Measurements from ENCODE around the gene ATIC.

DNA sequence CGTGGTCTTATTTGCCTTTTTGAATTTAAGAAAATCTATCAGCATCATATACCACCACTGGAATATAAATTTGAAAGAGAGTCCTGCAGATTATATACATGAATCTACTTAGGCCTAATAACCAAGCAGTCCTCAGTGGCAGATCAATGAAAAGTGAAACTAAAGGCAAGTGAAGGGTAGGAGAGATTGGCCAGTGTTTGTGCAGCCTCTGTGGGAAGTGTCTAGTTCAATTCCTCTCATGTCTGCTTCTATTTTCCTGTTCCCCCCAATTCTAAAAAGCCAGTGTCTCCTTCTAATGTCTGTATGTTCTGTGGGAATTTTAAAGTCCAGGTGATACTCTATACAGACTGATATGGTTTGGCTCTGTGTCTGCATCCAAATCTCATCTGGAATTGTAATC, 62.1 kb downstream of the ATIC start:
- TF ChIP-seq POLR2A (IDR thresholded peaks at IDR 0.05; ENCODE audit: borderline replicate concordance, extremely low read depth, insufficient read depth, insufficient read length) (no peak), POLR2AphosphoS5 (IDR thresholded peaks at IDR 0.05; ENCODE audit: low read depth, low read length) (no peak), CEBPB (IDR thresholded peaks at IDR 0.05; ENCODE audit: low read depth) (no peak), YY1 (IDR thresholded peaks at IDR 0.05; ENCODE audit: extremely low read depth, insufficient replicate concordance, low read depth, low read length) (no peak), EZH2 (IDR thresholded peaks at IDR 0.05) (no peak), ZFX (IDR thresholded peaks at IDR 0.05) (no peak), EZH2phosphoT487 (IDR thresholded peaks at IDR 0.05; ENCODE audit: borderline replicate concordance) (no peak), SP1 (IDR thresholded peaks at IDR 0.05; ENCODE audit: low read depth) (no peak), EGR1 (IDR thresholded peaks at IDR 0.05; ENCODE audit: low read depth) (no peak), SIN3A (IDR thresholded peaks at IDR 0.05; ENCODE audit: low read depth) (no peak)
- TF ChIP-seq, protein P1, sequence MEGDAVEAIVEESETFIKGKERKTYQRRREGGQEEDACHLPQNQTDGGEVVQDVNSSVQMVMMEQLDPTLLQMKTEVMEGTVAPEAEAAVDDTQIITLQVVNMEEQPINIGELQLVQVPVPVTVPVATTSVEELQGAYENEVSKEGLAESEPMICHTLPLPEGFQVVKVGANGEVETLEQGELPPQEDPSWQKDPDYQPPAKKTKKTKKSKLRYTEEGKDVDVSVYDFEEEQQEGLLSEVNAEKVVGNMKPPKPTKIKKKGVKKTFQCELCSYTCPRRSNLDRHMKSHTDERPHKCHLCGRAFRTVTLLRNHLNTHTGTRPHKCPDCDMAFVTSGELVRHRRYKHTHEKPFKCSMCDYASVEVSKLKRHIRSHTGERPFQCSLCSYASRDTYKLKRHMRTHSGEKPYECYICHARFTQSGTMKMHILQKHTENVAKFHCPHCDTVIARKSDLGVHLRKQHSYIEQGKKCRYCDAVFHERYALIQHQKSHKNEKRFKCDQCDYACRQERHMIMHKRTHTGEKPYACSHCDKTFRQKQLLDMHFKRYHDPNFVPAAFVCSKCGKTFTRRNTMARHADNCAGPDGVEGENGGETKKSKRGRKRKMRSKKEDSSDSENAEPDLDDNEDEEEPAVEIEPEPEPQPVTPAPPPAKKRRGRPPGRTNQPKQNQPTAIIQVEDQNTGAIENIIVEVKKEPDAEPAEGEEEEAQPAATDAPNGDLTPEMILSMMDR (IDR thresholded peaks at IDR 0.05 in 2 of 3, conservative IDR thresholded peaks at IDR 0.05 in 1 of 3; ENCODE audit: borderline replicate concordance in 1 of 3, insufficient read depth in 1 of 3, low read depth in 2 of 3, low read length in 2 of 3), result no peak
- TF ChIP-seq, protein P2, sequence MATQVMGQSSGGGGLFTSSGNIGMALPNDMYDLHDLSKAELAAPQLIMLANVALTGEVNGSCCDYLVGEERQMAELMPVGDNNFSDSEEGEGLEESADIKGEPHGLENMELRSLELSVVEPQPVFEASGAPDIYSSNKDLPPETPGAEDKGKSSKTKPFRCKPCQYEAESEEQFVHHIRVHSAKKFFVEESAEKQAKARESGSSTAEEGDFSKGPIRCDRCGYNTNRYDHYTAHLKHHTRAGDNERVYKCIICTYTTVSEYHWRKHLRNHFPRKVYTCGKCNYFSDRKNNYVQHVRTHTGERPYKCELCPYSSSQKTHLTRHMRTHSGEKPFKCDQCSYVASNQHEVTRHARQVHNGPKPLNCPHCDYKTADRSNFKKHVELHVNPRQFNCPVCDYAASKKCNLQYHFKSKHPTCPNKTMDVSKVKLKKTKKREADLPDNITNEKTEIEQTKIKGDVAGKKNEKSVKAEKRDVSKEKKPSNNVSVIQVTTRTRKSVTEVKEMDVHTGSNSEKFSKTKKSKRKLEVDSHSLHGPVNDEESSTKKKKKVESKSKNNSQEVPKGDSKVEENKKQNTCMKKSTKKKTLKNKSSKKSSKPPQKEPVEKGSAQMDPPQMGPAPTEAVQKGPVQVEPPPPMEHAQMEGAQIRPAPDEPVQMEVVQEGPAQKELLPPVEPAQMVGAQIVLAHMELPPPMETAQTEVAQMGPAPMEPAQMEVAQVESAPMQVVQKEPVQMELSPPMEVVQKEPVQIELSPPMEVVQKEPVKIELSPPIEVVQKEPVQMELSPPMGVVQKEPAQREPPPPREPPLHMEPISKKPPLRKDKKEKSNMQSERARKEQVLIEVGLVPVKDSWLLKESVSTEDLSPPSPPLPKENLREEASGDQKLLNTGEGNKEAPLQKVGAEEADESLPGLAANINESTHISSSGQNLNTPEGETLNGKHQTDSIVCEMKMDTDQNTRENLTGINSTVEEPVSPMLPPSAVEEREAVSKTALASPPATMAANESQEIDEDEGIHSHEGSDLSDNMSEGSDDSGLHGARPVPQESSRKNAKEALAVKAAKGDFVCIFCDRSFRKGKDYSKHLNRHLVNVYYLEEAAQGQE (IDR thresholded peaks at IDR 0.05; ENCODE audit: low read depth), result no peak

Measured in HCT116 (cell line).